Central memory CD8-positive, alpha-beta T cell (primary cell): Measurements from ENCODE around the gene MRPL21.
"Not testable (repeated sequence)": the region's sequence is repeated elsewhere in the genome, so short reads cannot be mapped to it uniquely, and the experiment has no call there.

ENCODE experiments used
- ATAC-seq: fragments of 150-1000 bp; cut with Tn5 transposase; replicated peaks from 2 replicates; pipeline ENCODE4 v1.10.0; 2022; ENCODE audit warnings: mild to moderate bottlenecking, moderate FRiP score, moderate number of reproducible peaks; ENCODE audit not compliant: poor library complexity, severe bottlenecking; ENCODE audit errors: extremely low read depth
- DNase-seq, 2 donors: peaks; one replicate each; pipeline ENCODE4 v3.0.0; 2021; ENCODE audit warnings: low spot score in 2 of 2
- H3K27ac Mint-ChIP-seq: one replicate; pipeline ENCODE4 v1.8.0; 2022; ENCODE audit warnings: low read depth, mild to moderate bottlenecking, moderate library complexity, mixed read lengths
- H3K27me3 Mint-ChIP-seq: one replicate; pipeline ENCODE4 v1.8.0; 2022; ENCODE audit warnings: mixed read lengths
- H3K36me3 Mint-ChIP-seq: one replicate; pipeline ENCODE4 v1.8.0; 2022; ENCODE audit warnings: mild to moderate bottlenecking, moderate library complexity, mixed read lengths; ENCODE audit not compliant: insufficient read depth
- H3K4me1 Mint-ChIP-seq: one replicate; pipeline ENCODE4 v1.8.0; 2022; ENCODE audit warnings: mixed read lengths
- H3K4me3 Mint-ChIP-seq: one replicate; pipeline ENCODE4 v1.8.0; 2022; ENCODE audit warnings: mild to moderate bottlenecking, moderate library complexity, mixed read lengths
- H3K9me3 Mint-ChIP-seq: one replicate; pipeline ENCODE4 v1.8.0; 2022; ENCODE audit warnings: mixed read lengths

The MRPL21 gene

DNA sequence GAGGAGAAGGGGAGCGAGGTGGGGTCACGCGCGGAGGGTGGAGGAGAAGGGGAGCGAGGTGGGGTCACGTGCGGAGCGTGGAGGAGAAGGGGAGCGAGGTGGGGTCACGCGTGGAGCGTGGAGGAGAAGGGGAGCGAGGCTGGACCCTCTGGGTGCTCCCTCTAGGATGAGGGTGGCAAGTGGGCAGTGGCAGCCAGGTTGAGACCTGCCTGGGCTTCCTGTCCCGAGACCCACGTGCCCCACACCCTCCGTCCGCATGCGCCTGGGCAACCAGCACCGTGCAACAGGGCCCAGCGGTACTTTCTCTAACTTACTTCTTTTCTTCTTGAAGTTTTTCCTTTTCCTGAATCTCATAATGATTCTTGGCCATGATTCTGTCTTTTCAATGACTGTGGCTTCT, 11.1 kb downstream of the MRPL21 start:
- H3K27ac Mint-ChIP-seq, result no peak overlapping the region
- no peaks in the 10 kb centered on the region for H3K27me3 Mint-ChIP-seq
- H3K36me3 Mint-ChIP-seq, result peaks cover 20% of the 10 kb centered on the region
- DNase-seq, result no peak
- H3K4me1 Mint-ChIP-seq, result no peaks in the 10 kb centered on the region
- H3K4me3 Mint-ChIP-seq, result no peak overlapping the region
- no peak for ATAC-seq
- no peaks in the 10 kb centered on the region for H3K9me3 Mint-ChIP-seq

GRCh38 chr11:68891351-68891948, 12.2 kb downstream of the MRPL21 start:
- H3K9me3 Mint-ChIP-seq, result no peaks in the 10 kb centered on the region
- peaks cover 12% of the 10 kb centered on the region for H3K36me3 Mint-ChIP-seq
- no peaks in the 10 kb centered on the region for H3K4me1 Mint-ChIP-seq
- H3K27me3 Mint-ChIP-seq, result no peaks in the 10 kb centered on the region
- ATAC-seq (no peak), DNase-seq (no peak)
- no peak overlapping the region for H3K27ac Mint-ChIP-seq
- H3K4me3 Mint-ChIP-seq, result no peak overlapping the region

GRCh38 chr11:68890490-68891231, 13.0 kb downstream of the MRPL21 start:
- ATAC-seq (no peak), DNase-seq (no peak)
- Mint-ChIP-seq H3K36me3 (peaks cover 9% of the 10 kb centered on the region), H3K9me3 (no peaks in the 10 kb centered on the region), H3K4me3 (no peak overlapping the region), H3K27me3 (no peaks in the 10 kb centered on the region), H3K4me1 (no peaks in the 10 kb centered on the region), H3K27ac (no peak overlapping the region)

DNA sequence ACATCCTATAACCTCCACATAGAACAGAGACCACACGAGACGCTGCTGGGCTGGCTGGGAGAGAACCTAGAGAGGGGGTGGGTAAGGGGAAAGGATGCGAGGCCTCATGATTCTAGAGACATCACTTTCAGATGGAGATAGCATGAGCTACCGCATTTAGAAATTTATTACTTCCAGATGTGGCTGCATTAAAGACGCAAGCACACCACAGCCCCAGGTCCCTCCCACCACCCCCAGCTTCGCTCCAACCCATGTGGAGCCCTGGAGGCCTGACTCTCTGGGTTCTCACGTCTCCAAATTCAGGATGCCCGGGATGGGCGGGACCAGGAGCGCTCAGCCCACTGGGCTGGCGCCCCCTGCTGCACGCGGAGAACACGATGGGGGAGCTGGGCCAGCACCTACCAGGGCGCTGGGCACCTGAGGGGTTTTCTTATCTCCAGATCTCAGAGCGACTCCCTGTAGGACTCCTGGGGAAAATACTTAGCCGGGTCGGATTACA, 13.6 kb downstream of the MRPL21 start:
- H3K27me3 Mint-ChIP-seq, result no peaks in the 10 kb centered on the region
- DNase-seq, result no peak
- no peak overlapping the region for H3K4me3 Mint-ChIP-seq
- ATAC-seq, result no peak
- H3K36me3 Mint-ChIP-seq, result peaks cover 8% of the 10 kb centered on the region
- no peaks in the 10 kb centered on the region for H3K4me1 Mint-ChIP-seq
- no peaks in the 10 kb centered on the region for H3K9me3 Mint-ChIP-seq
- H3K27ac Mint-ChIP-seq, result no peak overlapping the region

DNA sequence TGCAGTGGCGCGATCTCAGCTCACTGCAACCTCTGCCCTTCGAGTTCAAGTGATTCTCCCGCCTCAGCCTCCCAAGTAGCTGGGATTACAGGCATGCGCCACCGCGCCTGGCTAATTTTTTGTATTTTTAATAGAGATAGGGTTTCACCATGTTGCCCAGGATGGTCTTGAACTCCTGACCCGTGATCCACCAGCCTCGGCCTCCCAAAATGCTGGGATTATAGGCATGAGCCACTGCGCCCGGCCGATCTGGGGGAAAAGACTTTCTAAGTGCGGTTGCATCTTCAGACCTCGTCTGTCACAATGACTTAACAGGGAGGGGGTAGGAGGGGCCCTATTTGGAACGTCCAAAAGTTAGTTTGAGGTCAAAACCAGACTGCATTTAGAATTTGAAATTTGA, 18.8 kb downstream of the MRPL21 start:
- not testable (repeated sequence) for H3K4me1 Mint-ChIP-seq, H3K9me3 Mint-ChIP-seq, H3K4me3 Mint-ChIP-seq, H3K27me3 Mint-ChIP-seq, ATAC-seq, H3K36me3 Mint-ChIP-seq, DNase-seq
- H3K27ac Mint-ChIP-seq, result peak overlapping the region; percentile 35

DNA sequence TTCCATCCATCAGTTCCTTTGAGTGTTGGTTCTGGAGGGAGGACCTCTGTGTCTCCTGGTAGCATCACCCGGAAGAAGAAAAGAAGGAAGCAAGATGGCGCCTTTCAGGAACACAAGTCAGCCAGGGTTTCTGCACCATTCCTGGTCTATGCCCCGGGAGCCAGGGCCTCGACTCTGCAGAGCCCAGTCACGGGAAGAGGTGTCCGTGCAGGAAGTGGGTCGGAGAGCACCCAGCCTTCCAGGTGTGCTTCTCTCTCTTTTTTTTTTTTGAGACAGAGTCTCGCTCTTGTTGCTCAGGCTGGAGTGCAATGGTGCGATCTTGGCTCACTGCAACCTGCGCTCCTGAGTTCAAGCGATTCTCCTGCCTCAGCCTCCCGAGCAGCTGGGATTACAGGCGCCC, 21.2 kb downstream of the MRPL21 start:
- DNase-seq, result no peak
- Mint-ChIP-seq H3K36me3 (no peaks in the 10 kb centered on the region), H3K27me3 (no peaks in the 10 kb centered on the region), H3K27ac (no peak overlapping the region), H3K4me3 (no peak overlapping the region), H3K4me1 (no peaks in the 10 kb centered on the region), H3K9me3 (no peaks in the 10 kb centered on the region)
- no peak for ATAC-seq

DNA sequence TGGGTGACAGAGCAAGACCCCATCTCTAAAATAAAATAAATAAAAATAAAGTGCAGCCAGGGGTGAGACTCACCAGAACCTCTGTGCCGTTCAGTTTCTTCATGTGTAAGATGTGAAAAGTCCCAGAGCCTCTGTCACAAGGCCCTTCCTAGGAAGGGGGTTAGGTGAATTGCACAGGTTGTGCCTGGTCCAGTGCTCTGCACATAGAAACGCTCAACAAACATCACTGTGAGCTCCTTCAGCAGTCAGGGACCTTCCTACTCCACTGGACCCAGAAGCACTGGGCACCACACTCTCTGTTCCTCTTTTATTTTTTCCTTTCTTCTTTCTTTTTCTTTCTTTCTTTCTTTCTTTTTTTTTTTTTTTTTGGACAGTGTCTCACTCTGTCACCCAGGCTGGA, 22.3 kb downstream of the MRPL21 start:
- DNase-seq (no peak), ATAC-seq (no peak)
- Mint-ChIP-seq H3K36me3 (no peaks in the 10 kb centered on the region), H3K4me1 (no peaks in the 10 kb centered on the region), H3K9me3 (no peaks in the 10 kb centered on the region), H3K27ac (no peak overlapping the region), H3K27me3 (no peaks in the 10 kb centered on the region), H3K4me3 (no peak overlapping the region)

DNA sequence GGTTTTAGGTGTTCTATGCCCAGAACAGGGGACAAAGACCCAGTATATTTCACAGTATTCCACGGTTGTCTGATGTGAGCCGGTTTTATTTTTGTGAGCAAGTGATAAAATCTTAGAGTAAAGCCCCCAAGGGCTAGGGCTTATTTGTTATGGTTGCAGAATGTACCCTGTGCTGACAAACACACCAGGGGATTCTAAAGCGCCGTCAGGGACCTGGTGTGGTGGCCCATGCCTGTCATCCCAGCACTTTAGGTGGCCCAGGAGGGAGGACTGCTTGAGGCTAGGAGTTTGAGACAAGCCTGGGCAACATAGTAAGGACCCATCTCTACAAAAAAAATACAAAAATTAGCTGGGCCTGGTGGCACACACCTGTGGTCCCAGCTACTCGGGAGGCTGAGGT, 22.8 kb downstream of the MRPL21 start:
- DNase-seq (no peak), ATAC-seq (no peak)
- Mint-ChIP-seq H3K27me3 (no peaks in the 10 kb centered on the region), H3K27ac (no peak overlapping the region), H3K4me1 (no peaks in the 10 kb centered on the region), H3K4me3 (no peak overlapping the region), H3K36me3 (no peaks in the 10 kb centered on the region), H3K9me3 (no peaks in the 10 kb centered on the region)

DNA sequence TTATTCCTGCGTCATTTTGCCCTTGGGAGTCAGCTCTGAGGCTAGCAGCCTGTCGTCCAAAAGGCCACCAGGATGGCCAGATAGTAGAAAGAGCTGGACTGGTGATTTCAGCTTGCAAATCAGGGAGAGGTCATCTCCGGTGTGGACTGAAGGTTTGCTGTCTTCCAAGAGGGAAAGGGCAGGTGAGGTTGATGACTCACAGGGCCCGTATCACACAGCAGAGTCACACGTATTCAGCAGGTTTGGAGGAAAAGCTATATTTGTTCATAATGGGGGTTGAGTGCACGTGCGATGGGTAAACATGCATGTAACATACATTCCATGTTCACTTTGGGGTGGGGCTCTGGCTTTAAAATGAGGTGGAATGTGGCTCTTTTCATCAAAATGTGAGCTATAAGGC, 25.6 kb downstream of the MRPL21 start:
- no peaks in the 10 kb centered on the region for H3K9me3 Mint-ChIP-seq
- ATAC-seq (no peak), DNase-seq (no peak)
- no peaks in the 10 kb centered on the region for H3K27me3 Mint-ChIP-seq
- no peaks in the 10 kb centered on the region for H3K4me1 Mint-ChIP-seq
- H3K36me3 Mint-ChIP-seq, result no peaks in the 10 kb centered on the region
- H3K4me3 Mint-ChIP-seq, result no peak overlapping the region
- no peak overlapping the region for H3K27ac Mint-ChIP-seq

DNA sequence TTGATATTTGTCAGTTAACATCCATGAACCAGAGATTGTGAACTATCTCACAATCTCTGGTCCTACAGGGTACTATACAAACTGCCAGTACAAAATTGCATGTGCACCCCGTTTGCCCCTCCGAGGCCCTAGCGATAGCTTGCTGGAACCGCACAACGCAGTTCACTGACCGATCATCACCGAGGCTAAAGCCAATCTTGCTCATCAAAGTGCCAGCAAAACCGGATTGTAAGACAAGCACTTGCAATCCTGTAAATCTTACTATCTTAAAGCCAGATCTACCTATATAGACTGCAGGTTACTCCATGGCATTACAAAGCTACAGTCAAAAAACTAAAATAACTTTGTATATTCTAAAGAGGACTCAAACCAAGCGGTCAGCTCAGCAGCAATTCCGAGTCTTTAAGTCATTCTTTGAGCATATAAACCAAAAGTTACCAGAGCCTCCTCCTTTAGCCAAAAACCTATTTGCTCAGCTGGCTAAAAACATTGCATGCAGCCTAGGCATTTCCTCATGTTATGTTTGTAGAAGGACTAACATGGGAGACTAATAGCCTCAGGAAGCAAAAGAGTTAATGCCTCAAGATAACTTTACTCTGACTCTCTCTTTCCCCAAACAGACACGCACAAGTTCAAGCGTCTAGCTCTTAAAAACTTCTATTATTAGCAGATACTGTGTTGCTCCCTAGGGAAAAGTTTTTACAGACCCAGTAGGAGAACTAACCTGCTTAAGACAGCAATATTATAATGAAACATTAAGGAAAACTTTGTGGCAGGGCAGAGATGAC, 31.2 kb downstream of the MRPL21 start:
- H3K4me1 Mint-ChIP-seq, result peaks cover 15% of the 10 kb centered on the region
- ATAC-seq (no peak), DNase-seq (no peak)
- no peak overlapping the region for H3K4me3 Mint-ChIP-seq
- no peaks in the 10 kb centered on the region for H3K36me3 Mint-ChIP-seq
- peaks cover 29% of the 10 kb centered on the region for H3K27me3 Mint-ChIP-seq
- H3K9me3 Mint-ChIP-seq, result no peaks in the 10 kb centered on the region
- no peak overlapping the region for H3K27ac Mint-ChIP-seq

- peaks cover 15% of the 10 kb centered on the region for H3K4me1 Mint-ChIP-seq
- no peaks in the 10 kb centered on the region for H3K9me3 Mint-ChIP-seq
- peaks cover 29% of the 10 kb centered on the region for H3K27me3 Mint-ChIP-seq
- DNase-seq, result no peak
- no peaks in the 10 kb centered on the region for H3K36me3 Mint-ChIP-seq
- ATAC-seq, result no peak
- H3K4me3 Mint-ChIP-seq, result peak overlapping the region; percentile 76
- peak overlapping the region; percentile 56 for H3K27ac Mint-ChIP-seq
Observed at GRCh38 chr11:68870470-68870869, 33.2 kb downstream of the MRPL21 start.

- Mint-ChIP-seq H3K27me3 (peaks cover 29% of the 10 kb centered on the region), H3K4me1 (peaks cover 15% of the 10 kb centered on the region), H3K36me3 (peaks cover 2% of the 10 kb centered on the region), H3K4me3 (no peak overlapping the region), H3K9me3 (no peaks in the 10 kb centered on the region), H3K27ac (no peak overlapping the region)
- DNase-seq, result no peak
- ATAC-seq, result no peak
Observed at GRCh38 chr11:68868221-68868835, 35.3 kb downstream of the MRPL21 start.
